OCI-LY1 (cell line): ENCODE data around the gene KCTD1.
"Not testable (repeated sequence)": the region's sequence is repeated elsewhere in the genome, so short reads cannot be mapped to it uniquely, and the experiment has no call there.

Source experiments
- EZH2 ChIP-seq: fragments of 200-600 bp; sonication (generic), shearing (Covaris generic); IDR thresholded peaks from 2 replicates; pipeline ENCODE4 v1.8.0; 2017; ENCODE audit warnings: borderline replicate concordance, mixed run types, mild to moderate bottlenecking, antibody characterized with exemption, low read length, moderate library complexity, mixed read lengths
- TF ChIP-seq, protein P1 (sequence below): fragments of 200-600 bp; sonication (generic), shearing (Covaris generic); IDR thresholded peaks from 2 replicates; pipeline ENCODE4 v1.5.1; 2017; ENCODE audit warnings: mild to moderate bottlenecking, antibody characterized with exemption, low read length, moderate library complexity, mixed read lengths

DNA sequence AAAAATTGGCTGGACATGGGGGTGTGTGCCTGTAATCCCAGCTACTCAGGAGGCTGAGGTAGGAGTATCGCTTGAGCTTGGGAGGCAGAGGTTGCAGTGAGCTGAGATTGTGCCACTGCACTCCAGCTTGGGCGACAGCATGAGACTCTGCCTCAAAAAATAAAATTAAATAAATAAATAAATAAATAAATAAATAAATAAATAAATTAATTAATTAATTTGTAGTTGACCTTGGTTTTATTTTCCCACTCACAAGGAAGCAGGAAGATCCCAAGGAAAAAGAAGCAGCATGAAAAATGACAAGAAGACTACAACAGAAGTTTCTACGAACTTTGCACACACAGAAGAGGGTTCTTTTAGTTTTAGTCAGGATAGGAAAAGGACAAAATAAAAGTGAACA lies 110.7 kb downstream of the KCTD1 start:
- TF ChIP-seq, protein P1, sequence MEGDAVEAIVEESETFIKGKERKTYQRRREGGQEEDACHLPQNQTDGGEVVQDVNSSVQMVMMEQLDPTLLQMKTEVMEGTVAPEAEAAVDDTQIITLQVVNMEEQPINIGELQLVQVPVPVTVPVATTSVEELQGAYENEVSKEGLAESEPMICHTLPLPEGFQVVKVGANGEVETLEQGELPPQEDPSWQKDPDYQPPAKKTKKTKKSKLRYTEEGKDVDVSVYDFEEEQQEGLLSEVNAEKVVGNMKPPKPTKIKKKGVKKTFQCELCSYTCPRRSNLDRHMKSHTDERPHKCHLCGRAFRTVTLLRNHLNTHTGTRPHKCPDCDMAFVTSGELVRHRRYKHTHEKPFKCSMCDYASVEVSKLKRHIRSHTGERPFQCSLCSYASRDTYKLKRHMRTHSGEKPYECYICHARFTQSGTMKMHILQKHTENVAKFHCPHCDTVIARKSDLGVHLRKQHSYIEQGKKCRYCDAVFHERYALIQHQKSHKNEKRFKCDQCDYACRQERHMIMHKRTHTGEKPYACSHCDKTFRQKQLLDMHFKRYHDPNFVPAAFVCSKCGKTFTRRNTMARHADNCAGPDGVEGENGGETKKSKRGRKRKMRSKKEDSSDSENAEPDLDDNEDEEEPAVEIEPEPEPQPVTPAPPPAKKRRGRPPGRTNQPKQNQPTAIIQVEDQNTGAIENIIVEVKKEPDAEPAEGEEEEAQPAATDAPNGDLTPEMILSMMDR, result not testable (repeated sequence)
- not testable (repeated sequence) for TF ChIP-seq EZH2
